ENCODE data around the gene LDB2. TPM values are rescaled to one million over a fixed set of nuclear protein-coding genes. Genes with fewer than 3 reads are reported as not detected.

LDB2 gene
- total and polyA plus RNA-seq, 3 donors from 2014 or later: 14.6 to 17.8 (median 15.7) TPM

DNA sequence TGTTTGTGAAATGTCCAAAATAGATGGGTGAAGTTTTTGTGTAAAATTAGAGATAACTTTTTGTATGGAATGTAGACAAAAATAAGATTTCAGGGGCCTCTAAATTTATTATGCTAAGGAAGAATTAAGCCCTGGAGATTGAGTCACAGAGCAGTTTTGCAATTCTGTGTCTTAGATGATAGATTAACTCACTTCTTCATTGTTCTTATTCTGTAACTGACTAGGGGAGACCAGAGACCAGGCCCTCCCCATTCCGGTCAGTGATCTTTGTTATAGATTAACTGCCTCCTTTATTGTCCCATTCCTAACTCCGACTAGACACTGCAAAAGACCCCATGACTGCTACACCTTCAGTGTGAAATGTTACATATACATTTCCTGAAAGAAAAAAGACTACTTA is 433.8 kb downstream of the LDB2 start:
- no peak for DNase-seq
- 81 to 86% methylated on average over 2 of the region's 2 CpGs for WGBS, 2 donors
- TF ChIP-seq POLR2A (IDR thresholded peaks at IDR 0.05) (no peak), CTCF (IDR thresholded peaks at IDR 0.05) (no peak)
- no peak overlapping the region for H3K27ac ChIP-seq
- H3K27me3 ChIP-seq: no peaks in the 10 kb centered on the region
- H3K4me3 ChIP-seq: no peak overlapping the region
- H3K36me3 ChIP-seq (ENCODE audit: low read depth, missing control alignments): no peaks in the 10 kb centered on the region
- no peaks in the 10 kb centered on the region for H3K4me1 ChIP-seq
- intact Hi-C loops (cut with DNase I; ENCODE audit: low total_unique reads): no loop called here
- H3K9me3 ChIP-seq: no peaks in the 10 kb centered on the region

GRCh38 chr4:16462656-16463055 is 435.8 kb downstream of the LDB2 start:
- no peaks in the 10 kb centered on the region for H3K9me3 ChIP-seq
- DNase-seq: no peak
- TF ChIP-seq POLR2A (IDR thresholded peaks at IDR 0.05) (no peak), CTCF (IDR thresholded peaks at IDR 0.05) (no peak)
- intact Hi-C loops (cut with DNase I; ENCODE audit: low total_unique reads): no loop called here
- H3K4me1 ChIP-seq: no peaks in the 10 kb centered on the region
- 92 to 94% methylated on average over 3 of the region's 3 CpGs for WGBS, 2 donors
- no peaks in the 10 kb centered on the region for H3K36me3 ChIP-seq (ENCODE audit: low read depth, missing control alignments)
- no peaks in the 10 kb centered on the region for H3K27me3 ChIP-seq
- no peak overlapping the region for H3K27ac ChIP-seq
- no peak overlapping the region for H3K4me3 ChIP-seq

- Histone ChIP-seq H3K4me1 (no peaks in the 10 kb centered on the region), H3K27me3 (no peaks in the 10 kb centered on the region), H3K9me3 (no peaks in the 10 kb centered on the region), H3K4me3 (no peak overlapping the region), H3K27ac (no peak overlapping the region), H3K36me3 (ENCODE audit: low read depth, missing control alignments) (no peaks in the 10 kb centered on the region)
- TF ChIP-seq CTCF (IDR thresholded peaks at IDR 0.05): no peak
- TF ChIP-seq POLR2A (IDR thresholded peaks at IDR 0.05): no peak
- intact Hi-C loops (cut with DNase I; ENCODE audit: low total_unique reads): no loop called here
- 91 to 95% methylated on average over 1 of the region's 1 CpG for WGBS, 2 donors
- no peak for DNase-seq
These were observed 437.1 kb downstream of the LDB2 start for GRCh38 chr4:16461362-16461761.

- H3K27ac ChIP-seq: no peak overlapping the region
- WGBS, 2 donors: 96 to 98% methylated on average over 4 of the region's 4 CpGs
- H3K9me3 ChIP-seq: no peaks in the 10 kb centered on the region
- H3K36me3 ChIP-seq (ENCODE audit: low read depth, missing control alignments): no peaks in the 10 kb centered on the region
- no peak for DNase-seq
- no peaks in the 10 kb centered on the region for H3K4me1 ChIP-seq
- H3K4me3 ChIP-seq: no peak overlapping the region
- intact Hi-C loops (cut with DNase I; ENCODE audit: low total_unique reads): no loop called here
- no peaks in the 10 kb centered on the region for H3K27me3 ChIP-seq
- no peak for TF ChIP-seq CTCF (IDR thresholded peaks at IDR 0.05)
- TF ChIP-seq POLR2A (IDR thresholded peaks at IDR 0.05): no peak
These were observed 440.5 kb downstream of the LDB2 start for GRCh38 chr4:16457944-16458343.
